GM10248 (cell line): ENCODE measurements around the gene LLGL2.

Experiments used
- CTCF ChIA-PET: fragments of 300-600 bp; sonication (Branson Sonifier 250); formaldehyde crosslinking; extraction: SDS; loops from one replicate; lab custom pipeline; 2021; ENCODE audit warnings: antibody characterized with exemption; lab: Yijun Ruan, JAX
- POLR2A ChIA-PET: fragments of 350-650 bp; sonication (Branson Sonifier 250); formaldehyde crosslinking; extraction: SDS; loops from one replicate; lab custom pipeline; 2020; ENCODE audit warnings: antibody characterized with exemption; lab: Yijun Ruan, JAX
- DNase-seq: peaks from one replicate; pipeline ENCODE4 v3.0.0; 2012; ENCODE audit errors: extremely low spot score
- TF ChIP-seq, protein P1 (sequence below): IDR thresholded peaks from 2 replicates; pipeline ENCODE4 v1.5.1; 2012; ENCODE audit warnings: mild to moderate bottlenecking, low read depth; ENCODE audit errors: extremely low read depth, missing control alignments, control extremely low read depth

LLGL2 gene

GRCh38 chr17:75565066-75565465 is 39.6 kb downstream of the LLGL2 start:
- POLR2A ChIA-PET, result no interaction called here
- CTCF ChIA-PET, result interaction anchor here (0.8 to 1.3 kb wide), 3 partner anchors 12 to 36 kb away, joined by 3 read pairs; no protein-coding TSS in a partner anchor
- DNase-seq, result no peak
- TF ChIP-seq, protein P1, sequence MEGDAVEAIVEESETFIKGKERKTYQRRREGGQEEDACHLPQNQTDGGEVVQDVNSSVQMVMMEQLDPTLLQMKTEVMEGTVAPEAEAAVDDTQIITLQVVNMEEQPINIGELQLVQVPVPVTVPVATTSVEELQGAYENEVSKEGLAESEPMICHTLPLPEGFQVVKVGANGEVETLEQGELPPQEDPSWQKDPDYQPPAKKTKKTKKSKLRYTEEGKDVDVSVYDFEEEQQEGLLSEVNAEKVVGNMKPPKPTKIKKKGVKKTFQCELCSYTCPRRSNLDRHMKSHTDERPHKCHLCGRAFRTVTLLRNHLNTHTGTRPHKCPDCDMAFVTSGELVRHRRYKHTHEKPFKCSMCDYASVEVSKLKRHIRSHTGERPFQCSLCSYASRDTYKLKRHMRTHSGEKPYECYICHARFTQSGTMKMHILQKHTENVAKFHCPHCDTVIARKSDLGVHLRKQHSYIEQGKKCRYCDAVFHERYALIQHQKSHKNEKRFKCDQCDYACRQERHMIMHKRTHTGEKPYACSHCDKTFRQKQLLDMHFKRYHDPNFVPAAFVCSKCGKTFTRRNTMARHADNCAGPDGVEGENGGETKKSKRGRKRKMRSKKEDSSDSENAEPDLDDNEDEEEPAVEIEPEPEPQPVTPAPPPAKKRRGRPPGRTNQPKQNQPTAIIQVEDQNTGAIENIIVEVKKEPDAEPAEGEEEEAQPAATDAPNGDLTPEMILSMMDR, result no peak

DNA sequence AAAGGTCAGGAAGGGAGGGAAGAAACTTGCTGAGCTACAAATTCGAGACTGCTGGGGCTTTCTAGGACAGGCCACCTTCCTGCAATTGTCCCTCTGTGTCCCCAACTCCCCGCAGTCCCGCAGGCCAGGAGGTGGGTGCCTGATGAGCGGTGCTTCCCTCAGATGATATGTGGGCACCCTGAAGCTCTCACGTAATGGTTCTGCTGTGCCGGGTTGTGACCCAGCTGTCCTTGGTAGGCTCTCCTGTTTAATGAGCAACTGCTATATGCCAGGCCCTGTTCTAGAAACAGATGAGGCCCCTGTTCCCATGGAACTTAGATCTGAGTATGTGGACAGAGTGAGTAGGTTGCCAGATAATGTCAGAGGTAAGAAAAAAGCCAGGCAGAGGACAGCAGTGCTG is 40.1 kb downstream of the LLGL2 start:
- POLR2A ChIA-PET, result no interaction called here
- CTCF ChIA-PET, result interaction anchor here (0.9 to 1.3 kb wide), 3 partner anchors 13 to 36 kb away, joined by 3 read pairs; no protein-coding TSS in a partner anchor
- no peak for DNase-seq
- TF ChIP-seq, protein P1, result no peak

DNA sequence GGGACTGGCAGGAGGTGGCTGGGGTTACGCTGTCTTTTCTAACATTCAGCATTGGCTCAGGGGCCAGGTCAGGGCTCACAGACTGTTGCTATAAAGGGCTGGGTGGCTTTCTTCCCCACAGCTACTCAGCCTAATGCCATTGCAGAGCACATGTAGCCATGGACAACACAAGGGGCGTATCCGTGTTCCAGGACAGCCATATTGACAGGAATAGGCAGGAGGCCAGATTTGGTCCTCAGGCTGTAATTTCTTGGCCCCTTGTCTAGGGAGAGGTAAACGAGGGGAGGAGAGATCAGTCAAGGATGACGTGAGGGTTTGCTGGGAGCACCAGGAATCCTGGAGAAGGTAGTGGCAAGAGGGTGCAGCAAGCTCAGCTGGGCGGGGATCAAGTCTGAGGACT is 40.9 kb downstream of the LLGL2 start:
- POLR2A ChIA-PET, result no interaction called here
- DNase-seq, result no peak
- TF ChIP-seq, protein P1, result no peak
- CTCF ChIA-PET, result interaction anchor here (0.9 to 1.3 kb wide), 2 partner anchors 14 to 35 kb away, joined by 3 read pairs; no protein-coding TSS in a partner anchor

DNA sequence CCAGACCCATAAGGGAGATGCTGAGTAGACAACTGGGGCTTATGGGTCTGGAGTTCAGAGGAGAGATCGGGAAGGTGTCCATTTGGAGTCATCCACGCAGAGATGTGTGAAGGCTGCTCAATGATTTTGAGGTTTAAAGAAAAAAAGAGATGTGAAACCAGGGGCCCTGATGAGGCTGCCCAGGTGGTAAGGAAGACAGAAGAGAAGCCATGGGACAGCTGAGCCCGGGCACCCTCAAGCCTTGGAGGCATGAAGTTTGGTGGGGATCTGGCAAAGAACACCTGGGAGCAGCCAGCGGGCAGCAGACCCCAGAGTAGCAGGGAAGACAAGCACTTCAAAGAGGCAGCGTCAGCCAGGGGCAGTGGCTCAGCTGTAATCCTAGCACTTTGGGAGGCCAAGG is 41.3 kb downstream of the LLGL2 start:
- ChIA-PET POLR2A (no interaction called here), CTCF (no interaction called here)
- TF ChIP-seq, protein P1, result no peak
- DNase-seq, result no peak

DNA sequence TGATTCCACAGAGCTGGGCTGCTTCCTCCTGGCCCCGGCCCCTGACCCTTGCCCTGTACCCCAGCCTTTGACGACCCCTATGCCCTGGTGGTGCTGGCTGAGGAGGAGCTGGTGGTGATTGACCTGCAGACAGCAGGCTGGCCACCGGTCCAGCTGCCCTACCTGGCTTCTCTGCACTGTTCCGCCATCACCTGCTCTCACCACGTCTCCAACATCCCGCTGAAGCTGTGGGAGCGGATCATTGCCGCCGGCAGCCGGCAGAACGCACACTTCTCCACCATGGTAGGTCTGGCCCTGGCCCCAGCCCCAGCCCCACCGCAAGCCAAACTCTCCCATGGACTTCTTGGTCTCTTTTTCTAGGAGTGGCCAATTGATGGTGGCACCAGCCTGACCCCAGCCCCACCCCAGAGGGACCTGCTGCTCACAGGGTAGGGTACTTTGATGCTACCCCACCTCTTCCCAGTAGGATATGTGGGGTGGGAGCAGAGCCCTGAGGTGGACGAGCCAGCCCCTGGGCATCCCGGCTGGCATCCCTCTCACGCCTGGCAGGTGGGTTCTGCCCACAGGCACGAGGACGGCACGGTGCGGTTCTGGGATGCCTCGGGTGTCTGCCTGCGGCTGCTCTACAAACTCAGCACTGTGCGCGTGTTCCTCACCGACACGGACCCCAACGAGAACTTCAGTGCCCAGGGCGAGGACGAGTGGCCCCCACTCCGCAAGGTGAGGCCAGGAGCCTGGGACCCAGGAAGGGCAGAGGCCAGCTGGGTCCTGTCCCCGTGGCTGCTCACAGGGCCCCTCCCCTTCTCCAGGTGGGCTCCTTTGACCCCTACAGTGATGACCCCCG is 43.1 kb downstream of the LLGL2 start:
- CTCF ChIA-PET, result interaction anchor here (1.9 kb wide), 1 partner anchor 179 kb away, joined by 5 read pairs; no protein-coding TSS in a partner anchor
- TF ChIP-seq, protein P1, result no peak
- POLR2A ChIA-PET, result no interaction called here
- DNase-seq, result no peak

GRCh38 chr17:75570034-75570676 is 44.7 kb downstream of the LLGL2 start:
- ChIA-PET CTCF (interaction anchor here (1.6 to 1.9 kb wide), 3 partner anchors 18 to 178 kb away, joined by 3 to 9 read pairs (median 4); no protein-coding TSS in a partner anchor), POLR2A (no interaction called here)
- no peak for DNase-seq
- TF ChIP-seq, protein P1, result no peak
